Stimulated activated CD8-positive, alpha-beta memory T cell treated with anti-CD3 and anti-CD28 coated beads, Interleukin-12 subunit alpha, Interleukin-12 subunit beta, amount 100 ng/mL, for 24 hours (primary cell): ENCODE data around the gene GOLM1.
"Not testable (repeated sequence)": the region's sequence is repeated elsewhere in the genome, so short reads cannot be mapped to it uniquely, and the experiment has no call there.

Experiments
- DNase-seq: peaks from one replicate; pipeline ENCODE4 v3.0.0-alpha.2; 2020; ENCODE audit errors: extremely low read depth

The GOLM1 gene

DNA sequence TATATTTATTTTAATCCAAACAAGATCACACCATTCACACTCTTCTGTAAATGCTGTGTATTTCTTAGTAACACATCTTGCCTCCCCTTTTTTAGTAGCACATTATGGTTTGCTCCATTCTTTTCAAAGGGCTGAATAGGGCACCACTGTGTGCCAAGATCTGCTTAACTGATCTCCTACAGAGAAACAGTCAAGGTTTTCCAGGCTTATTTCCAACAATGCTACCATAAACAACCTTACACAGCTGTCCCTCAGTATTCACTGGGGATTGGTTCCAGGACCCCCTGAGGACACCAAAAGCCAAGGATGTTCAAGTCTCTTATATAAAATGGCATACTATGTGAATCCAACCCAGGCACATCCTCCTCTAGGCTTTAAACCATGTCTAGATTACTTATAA is 16.5 kb downstream of the GOLM1 start:
- no peak for DNase-seq

DNA sequence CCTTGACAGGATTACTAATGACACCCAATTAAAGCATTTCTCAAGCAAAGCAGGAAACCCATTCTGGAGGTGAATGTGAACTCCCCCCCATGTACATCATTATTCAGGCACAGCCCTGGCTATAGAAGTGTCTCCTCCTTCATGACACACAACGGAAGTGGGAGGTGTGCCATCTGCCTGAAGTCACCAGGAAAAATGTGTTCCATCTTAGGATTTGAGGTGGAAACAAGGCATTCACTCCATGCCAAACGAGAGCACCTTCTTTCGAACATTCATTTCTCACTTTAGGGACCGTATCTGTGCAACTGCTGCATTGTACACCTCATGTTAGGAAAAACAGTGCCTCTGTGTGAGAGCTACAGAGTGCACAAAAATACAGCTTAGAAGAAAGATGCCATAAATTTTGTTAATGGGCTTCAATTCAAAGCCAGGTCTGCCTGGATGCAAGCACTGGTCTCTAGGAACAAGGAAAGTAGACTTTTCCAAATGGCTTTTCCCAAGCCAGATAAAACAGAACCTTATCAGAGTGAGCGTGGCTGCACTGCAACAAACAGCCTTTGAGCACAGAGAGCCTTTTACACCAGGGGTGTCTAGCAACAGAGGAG is 19.4 kb downstream of the GOLM1 start:
- no peak for DNase-seq

DNA sequence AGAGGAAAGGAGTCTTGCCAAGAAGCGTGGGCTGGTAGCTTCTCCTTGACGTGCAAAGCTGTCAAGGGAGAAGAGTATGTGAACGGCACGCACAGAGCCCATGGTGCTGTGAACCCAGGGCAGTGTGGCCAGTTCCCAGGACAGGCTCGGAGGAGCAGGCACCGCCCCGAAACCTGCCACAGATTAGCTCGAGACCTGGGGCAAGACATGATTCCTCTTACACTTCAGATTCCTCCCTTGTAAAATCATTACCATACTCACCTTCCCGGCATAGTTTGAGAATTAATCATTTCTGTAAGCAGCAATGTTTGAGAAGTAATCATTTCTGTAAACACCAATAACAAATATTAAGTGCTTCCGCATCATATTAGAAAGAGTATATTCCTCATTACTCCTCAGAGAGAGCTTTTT is 19.9 kb downstream of the GOLM1 start:
- DNase-seq: no peak

DNA sequence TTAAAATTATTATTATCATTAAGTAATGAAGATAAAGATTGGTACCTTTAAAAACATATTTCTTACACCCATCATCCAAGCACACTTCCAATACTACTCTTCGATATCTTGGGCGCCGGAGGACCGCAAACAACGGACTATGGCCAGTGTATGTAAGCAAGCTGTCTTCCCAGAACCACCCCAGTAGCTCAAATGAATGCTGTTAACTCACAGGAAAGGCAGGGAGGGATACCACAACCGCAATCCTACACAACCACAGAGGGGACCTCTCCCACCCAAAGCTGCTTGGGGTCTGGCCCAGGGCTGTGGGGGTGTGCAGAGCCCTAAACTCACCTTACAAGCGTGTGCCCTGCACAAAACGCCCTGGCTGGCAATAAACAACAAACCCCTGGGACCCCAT is 20.6 kb downstream of the GOLM1 start:
- no peak for DNase-seq

DNA sequence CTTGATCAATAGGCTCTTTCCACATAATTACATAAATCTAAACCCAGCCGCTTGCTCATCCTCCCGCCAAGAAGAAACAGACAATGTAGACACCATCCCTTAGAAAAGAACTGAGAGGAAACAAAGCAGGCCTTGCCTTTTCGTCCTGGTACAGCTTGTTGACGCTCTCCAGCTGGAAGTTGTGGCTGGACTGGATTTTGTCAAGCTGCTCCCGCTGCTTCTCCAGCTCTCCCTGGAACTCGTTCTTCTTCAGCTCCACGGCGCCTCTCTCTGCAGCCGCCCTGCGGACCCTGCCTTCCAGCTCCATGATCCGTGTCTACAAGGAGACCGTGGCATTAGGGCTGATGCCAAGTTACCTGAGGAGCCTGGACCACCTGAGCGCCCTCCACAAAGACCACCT is 22.1 kb downstream of the GOLM1 start:
- DNase-seq: no peak

DNA sequence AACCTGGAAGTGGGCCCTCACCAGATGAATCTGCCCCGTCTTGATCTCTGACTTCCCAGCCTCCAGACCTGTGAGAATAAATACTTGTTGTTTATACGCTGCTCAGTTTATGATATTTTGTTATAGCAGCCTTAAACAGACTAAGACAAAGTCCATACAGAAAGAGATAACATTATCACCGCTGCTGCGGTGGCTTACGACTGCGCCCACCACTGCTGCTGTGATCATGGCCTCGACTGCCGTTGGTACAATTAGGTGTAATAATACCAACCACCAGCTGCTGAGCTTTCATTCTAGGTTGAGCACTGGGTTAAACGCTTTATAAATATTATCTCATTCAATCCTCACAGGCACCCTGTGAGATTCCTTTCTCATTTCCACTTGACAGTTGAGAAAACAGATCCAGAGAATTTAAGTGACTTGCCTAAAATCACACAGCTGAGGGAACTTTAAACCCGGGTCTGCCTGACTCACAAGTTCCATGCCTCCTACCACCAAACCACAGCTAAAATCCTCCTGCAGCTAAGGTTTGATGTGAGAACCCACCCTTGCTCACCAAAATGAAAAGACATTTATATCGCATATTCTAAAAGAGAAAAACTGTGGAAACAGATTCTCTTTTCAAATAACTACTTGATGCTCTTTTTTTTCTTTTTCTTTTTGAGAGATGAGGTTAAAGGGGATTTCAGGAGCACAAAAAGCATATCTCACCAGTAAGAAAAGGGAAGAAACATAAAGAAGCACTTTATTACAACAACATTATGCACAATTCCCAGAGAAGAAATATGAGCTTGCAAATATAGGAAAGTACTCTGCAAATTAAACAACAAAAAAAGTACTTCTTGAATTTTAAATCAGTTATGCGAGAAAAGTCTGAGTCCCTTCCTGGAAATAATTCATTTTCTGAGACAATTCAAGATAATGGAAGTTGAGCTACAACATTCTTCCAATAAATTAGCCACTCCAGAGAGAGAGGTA is 23.9 kb downstream of the GOLM1 start:
- DNase-seq: peak; percentile 9

DNA sequence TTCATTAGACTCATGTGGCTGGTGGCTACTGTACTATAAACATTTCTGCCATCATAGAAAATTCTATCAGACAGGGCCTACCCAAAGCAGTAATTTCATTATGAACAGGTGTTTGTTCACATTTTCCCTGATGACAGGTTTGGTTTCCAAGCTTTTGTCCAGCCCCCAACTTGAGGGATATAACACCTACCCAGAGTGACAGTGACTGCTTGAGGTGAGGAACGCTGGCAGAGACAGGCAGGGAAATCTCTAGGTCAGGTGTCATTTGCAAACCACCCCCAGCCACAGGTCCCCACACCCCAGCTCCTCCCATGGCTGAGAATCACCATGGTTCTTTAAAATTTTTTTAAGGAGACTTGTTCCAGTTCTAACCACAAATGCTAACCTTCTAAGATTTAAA is 25.5 kb downstream of the GOLM1 start:
- no peak for DNase-seq

DNA sequence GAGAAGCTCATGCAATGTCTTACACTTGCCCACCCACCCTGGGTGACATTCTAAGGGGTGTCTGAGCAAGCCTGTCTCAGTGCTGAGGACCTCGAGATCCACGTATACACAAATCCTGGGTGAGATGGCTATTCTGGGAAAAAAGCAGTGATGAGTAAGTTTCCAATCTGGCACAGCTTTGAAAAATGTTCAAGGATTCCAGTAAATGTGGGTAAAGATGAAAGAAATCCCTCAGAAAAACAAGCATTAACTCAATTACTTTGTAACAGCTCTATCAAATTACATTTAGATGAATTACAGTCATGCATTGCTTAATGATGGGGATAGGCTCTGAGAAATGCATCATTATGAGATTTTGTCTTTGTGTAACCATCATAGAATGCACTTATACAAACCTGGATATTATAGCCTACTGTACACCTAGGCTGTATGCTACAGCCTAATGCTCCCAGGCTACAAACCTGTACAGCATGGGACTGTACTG is 26.9 kb downstream of the GOLM1 start:
- DNase-seq: no peak

DNA sequence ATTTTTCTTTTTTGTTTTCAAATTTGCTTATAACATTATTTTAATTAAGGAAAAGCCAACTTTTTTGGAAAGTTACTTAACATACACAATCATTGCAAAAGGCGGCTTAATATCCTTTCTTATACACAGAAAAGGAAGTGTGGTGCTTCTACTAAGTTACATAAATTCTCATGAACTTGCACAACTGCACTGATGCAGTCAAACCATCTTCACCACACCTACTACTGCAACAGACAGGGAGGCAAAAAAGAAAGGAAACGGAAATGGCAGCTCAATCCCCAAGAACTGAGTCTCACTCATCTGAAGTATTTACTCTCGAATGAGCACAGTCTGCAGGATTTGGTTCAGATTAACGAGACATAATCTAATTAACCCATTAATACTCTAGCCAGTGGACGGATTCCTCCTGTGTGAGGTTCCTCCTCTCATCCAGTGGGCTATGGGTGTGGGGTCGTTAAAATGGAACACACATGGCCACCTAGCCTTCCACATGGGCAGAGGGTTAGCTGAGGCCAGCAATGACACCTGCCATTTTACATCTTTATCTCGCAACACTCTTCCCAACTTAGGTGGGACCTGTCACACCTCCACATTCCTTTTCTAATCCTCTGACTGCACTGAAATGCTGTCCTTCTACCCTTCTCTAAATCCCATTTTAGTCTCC is 30.0 kb downstream of the GOLM1 start:
- no peak for DNase-seq

DNA sequence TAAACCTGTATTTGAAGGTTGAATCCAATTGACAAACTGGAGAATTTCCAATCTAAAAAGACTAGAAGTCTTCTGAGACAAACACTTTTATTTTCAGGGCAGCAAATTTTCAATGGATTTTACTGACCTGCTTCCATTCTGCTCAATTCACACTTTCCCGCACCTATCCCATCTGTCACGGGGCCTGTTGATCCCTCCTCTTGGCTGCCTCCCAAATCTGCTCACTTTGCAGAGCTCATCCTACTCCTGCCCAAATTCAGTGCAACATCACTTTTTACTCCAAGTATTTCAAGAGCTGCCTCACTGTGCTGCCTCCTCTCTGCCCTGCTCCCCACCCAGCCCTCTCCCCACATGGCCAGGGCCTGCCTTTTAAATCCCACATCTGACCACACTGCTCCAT is 35.1 kb downstream of the GOLM1 start:
- no peak for DNase-seq

DNA sequence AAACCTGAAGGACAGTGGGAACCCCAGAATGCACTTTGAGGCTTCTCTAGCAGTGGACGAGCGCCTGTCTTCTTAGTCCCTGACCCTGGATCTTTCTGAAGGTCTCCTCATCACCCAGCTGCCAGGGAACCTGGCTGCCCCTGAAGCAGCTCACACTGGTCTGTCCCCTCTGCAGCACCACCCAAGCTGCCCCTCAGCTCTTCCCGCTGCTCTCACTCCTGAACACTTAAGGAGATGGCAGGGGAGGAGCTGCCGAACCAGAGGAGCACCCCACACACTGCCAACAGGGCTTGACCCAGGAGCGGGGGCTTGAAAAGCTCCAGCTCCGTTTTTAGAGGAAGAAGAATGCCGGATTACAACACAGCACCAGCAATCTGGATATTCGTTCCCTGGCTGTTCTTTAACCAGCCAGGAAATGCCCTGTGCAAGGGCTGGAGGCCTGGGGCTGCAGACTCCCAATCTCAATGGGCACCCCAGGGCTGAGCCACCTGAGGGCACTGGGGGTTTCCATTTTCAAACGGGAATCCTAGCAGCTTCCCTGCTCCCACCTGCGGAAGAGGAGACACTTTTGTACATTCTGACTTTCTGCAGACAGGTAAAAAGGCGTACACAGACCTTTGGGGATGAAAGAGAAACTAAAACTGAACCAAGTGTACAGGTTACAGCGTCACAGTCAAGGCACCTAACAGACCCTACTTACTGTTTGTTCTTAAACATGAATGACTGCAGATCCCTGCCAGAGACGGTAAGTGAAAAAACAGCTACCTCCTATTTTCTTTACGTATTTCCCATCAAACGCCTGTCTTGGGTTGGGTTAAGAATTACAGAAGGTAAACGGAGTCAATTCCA is 36.3 kb downstream of the GOLM1 start:
- no peak for DNase-seq

DNA sequence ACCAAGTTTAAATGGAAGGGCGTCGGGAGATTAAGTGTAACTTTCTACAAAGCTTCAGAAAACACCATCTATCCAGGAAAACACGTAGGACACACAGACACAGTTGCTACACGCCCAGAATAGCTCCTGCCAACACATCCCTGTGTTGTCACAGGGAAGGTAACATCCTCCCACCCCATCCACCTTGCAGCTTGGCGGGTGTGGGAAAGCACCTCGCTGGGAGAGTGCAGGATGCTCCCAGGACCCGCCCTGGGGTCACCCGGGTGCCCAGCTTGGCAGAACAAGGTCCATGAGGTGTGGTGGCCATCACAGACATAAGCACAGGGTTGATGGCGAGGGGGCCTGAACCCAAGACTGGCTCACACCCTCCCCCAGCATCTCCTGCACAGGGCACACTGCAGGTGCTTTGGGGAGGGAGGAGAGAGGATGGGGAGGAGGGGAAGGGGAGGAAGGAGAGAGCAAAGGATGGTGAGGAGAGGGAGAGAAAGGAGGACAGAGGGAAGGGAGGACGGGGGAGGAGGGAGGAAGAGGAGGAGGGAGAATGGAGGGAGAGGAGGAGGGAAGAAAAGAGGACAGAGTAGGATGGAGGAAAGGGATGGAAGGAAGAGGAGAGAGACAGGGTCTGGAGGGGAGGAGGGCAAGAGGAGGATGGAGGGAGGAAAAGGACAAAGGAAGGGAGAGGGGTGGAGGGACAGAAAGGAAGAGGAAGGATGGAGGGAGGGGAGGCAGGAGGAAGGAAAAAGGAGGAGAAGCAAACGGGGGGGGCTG is 37.2 kb downstream of the GOLM1 start:
- DNase-seq: no peak

DNA sequence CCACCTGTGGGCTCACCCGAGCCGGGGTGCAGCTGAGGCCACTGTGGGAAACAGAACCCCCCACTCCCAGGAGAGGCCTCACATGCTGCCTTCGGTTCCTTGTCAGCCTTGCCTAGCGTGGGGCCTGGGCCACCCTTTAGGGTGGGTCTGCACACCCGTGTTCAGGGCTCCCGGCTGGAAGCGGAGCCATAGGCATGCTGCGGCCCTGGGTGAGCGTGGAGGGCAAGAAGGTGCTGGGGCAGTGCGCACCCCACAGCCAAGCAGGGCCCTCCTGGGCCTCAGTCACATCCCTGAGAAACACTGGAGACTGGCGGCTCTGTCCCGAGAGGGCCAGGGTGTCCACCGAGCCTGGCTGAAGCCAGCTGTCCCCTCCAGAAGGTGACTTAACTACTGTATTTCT is 41.9 kb downstream of the GOLM1 start:
- DNase-seq: no peak

DNA sequence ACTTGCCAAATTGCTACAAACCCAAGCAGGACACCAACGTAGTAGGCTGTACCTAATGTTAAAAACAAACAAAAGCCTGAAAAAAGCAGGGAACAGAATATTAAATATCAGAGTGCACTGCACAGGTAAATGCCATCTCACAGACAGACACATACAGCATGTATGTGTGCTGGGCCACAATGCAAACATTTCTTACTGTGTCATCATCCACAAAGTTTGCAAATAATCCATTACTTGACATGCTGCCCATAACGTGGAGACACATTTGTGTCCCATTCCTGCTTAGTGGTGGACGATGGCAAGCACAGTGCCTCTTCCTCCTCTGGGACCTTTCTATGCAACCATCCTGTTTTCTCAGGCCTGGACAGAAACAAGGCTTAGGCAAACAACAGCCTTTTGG is 44.7 kb downstream of the GOLM1 start:
- no peak for DNase-seq

DNA sequence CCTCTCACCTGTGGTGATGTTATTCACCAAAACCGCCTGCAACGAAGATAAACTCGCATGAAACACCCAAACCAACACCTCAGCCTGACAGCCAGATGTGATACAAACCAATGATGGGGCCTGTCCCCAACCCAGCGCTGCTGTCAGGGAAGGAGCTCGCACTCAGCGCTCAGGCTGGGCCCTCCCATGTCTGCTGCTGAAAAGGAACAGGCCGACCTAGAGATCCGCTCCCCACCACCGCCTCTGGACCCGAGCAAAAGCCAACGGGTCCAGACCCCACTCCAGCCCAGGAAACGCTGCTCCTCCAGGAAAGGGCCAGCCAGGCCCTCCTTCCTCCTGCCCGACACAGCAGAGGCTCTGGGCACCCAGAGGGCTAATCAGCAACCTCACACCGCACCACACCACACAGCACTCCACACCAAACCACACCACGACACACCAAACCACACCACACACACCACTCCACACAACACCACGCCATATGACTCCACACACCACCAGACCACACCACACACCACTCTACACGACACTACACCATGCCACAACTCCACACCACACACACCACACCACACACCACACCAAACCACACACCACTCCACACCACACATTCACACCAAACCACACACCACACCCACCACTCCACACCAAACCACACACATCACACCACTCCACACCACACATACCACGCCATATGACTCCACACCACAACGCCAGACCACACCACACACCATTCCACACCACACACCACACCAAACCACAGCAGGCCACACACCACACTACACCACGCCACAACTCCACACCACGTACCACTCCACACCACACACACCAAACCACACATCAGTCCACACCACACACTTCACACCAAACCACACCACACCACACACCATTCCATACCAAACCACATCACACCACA is 46.5 kb downstream of the GOLM1 start:
- no peak for DNase-seq

DNA sequence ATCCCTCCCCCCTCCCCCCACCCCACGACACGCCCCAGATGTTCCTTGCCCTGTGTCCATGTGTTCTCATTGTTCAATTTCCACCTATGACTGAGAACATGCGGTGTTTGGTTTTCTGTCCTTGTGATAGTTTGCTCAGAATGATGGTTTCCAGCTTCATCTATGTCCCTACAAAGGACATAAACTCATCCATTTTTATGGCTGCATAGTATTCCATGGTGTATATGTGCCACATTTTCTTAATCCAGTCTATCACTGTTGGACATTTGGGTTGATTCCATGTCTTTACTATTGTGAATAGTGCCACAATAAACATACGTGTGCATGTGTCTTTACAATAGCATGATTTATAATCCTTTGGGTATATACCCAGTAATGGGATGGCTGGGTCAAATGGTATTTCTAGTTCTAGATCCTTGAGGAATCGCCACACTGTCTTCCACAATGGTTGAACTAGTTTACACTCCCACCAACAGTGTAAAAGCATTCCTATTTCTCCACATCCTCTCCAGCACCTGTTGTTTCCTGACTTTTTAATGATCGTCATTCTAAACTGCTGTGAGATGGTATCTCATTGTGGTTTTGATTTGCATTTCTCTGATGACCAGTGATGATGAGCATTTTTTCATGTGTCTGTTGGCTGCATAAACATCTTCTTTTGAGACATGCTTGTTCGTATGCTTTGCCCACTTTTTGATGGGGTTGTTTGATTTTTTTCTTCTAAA is 51.2 kb downstream of the GOLM1 start:
- not testable (repeated sequence) for DNase-seq

DNA sequence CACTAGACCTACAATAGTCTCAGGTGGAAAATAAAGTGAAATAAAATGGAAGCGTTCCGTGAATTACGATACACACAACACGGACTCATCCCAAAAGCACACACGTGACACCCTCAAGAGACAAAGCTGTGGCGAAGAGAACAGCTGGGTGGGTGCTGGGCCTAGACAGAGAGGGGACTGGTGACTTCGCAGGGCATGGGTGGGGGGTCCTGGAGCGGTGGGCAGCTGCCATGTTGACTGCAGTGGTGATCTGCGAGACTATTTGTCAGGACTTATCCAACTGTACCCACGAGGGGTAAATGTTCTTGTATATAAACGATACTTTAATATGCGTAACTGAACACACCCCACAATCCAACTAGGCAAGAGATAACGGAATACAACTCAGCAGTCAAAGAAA is 52.0 kb downstream of the GOLM1 start:
- no peak for DNase-seq

DNA sequence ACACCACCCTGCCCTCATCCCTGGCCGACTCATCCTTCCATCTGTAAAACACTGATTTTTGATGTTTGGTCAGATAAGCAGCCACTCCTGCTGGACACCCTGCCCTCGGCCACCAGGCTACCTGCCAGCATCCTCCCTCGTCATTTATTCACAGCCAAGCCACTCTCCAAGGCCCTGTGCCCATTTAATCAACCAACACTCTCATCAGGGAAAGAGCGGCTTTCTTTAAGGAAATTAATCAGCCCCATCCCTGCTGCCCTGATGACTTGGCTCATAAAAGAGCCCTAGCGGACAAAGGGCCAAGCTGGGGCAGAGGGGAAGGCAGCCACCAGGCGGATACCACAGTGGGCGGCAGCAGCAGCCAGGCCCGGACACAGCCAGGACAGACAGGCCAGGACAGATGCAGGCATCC is 52.4 kb downstream of the GOLM1 start:
- no peak for DNase-seq

DNA sequence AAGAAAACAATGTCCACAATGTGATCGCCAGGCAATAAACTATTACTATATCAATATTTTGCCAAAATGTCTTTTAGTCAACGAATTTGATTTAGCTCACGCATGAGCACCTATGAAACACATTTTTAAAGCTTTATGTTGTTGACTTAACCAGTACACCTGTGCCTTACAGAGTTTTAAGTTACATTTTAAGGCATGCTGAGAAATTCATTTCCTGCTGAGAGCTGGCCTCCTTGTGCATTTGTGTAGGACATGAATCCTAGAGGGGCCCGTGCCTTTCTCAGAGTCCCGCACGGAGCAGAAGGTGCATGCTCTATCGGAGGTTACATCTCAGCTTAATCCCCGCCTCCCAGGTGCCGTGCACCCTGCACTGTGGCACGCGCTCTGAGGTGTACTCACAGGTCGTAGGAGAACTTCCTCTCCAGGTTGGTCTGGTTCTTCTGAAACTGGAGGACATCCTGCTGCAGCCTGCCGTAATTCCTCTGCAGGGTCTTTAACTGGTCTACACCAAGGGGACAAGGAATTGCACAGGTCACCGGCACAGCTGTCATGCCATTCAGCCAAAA is 53.2 kb downstream of the GOLM1 start:
- no peak for DNase-seq
